Neural cell (in vitro differentiated cells): ENCODE results near the gene MN1.

Experiments
- CTCF ChIP-seq: fragments of 450-650 bp; IDR thresholded peaks from 2 replicates; pipeline ENCODE4 v1.5.1; 2014; ENCODE audit warnings: antibody characterized with exemption, mild to moderate bottlenecking, moderate library complexity; ENCODE audit not compliant: poor library complexity, severe bottlenecking
- EZH2 ChIP-seq: fragments of 200-600, 300-800 bp; shearing (Covaris generic), sonication (generic); IDR thresholded peaks from 2 replicates; pipeline ENCODE4 v1.6.1; 2014; ENCODE audit warnings: antibody characterized with exemption, low read length, borderline replicate concordance, mild to moderate bottlenecking; ENCODE audit not compliant: insufficient read depth, poor library complexity, severe bottlenecking
- POLR2AphosphoS5 ChIP-seq: IDR thresholded peaks from 2 replicates; pipeline ENCODE4 v1.6.1; 2012
- TAF1 ChIP-seq: IDR thresholded peaks from 2 replicates; pipeline ENCODE4 v1.6.1; 2012; ENCODE audit warnings: low read depth

GRCh38 chr22:27748349-27748748 lies 53.2 kb downstream of the MN1 start:
- TF ChIP-seq EZH2 (no peak), POLR2AphosphoS5 (no peak), TAF1 (no peak), CTCF (no peak)
